Measurements from ENCODE around the gene NDRG3.
"Not testable (repeated sequence)": the region's sequence is repeated elsewhere in the genome, so short reads cannot be mapped to it uniquely, and the experiment has no call there.

NDRG3 gene

GRCh38 chr20:36644032-36644705, 101.7 kb downstream of the NDRG3 start:
- DNase-seq (ENCODE audit: low spot score) = peak; percentile 68

GRCh38 chr20:36642136-36642535, 103.8 kb downstream of the NDRG3 start:
- no peak for DNase-seq (ENCODE audit: low spot score)

GRCh38 chr20:36641506-36641843, 104.4 kb downstream of the NDRG3 start:
- no peak for DNase-seq (ENCODE audit: low spot score)

GRCh38 chr20:36638876-36639400, 107.0 kb downstream of the NDRG3 start:
- DNase-seq (ENCODE audit: low spot score) = not testable (repeated sequence)

GRCh38 chr20:36634342-36634741, 111.5 kb downstream of the NDRG3 start:
- DNase-seq (ENCODE audit: low spot score) = no peak

- DNase-seq (ENCODE audit: low spot score) = no peak
These were observed 112.6 kb downstream of the NDRG3 start for GRCh38 chr20:36633285-36633772.

- DNase-seq (ENCODE audit: low spot score) = no peak
These were observed 113.2 kb downstream of the NDRG3 start for GRCh38 chr20:36632487-36633284.

GRCh38 chr20:36632147-36632486, 113.8 kb downstream of the NDRG3 start:
- no peak for DNase-seq (ENCODE audit: low spot score)

- DNase-seq (ENCODE audit: low spot score) = no peak
These were observed 114.2 kb downstream of the NDRG3 start for GRCh38 chr20:36631646-36632045.

- DNase-seq (ENCODE audit: low spot score) = peak; percentile 62
These were observed 115.9 kb downstream of the NDRG3 start for GRCh38 chr20:36629719-36630681.

GRCh38 chr20:36628076-36628475, 117.8 kb downstream of the NDRG3 start:
- DNase-seq (ENCODE audit: low spot score) = peak; percentile 19

GRCh38 chr20:36624944-36625324, 121.0 kb downstream of the NDRG3 start:
- no peak for DNase-seq (ENCODE audit: low spot score)

- no peak for DNase-seq (ENCODE audit: low spot score)
These were observed 121.6 kb downstream of the NDRG3 start for GRCh38 chr20:36624068-36624943.

- DNase-seq (ENCODE audit: low spot score) = no peak
These were observed 122.4 kb downstream of the NDRG3 start for GRCh38 chr20:36623444-36623843.

- no peak for DNase-seq (ENCODE audit: low spot score)
These were observed 125.0 kb downstream of the NDRG3 start for GRCh38 chr20:36620917-36621316.

GRCh38 chr20:36614781-36615557, 130.9 kb downstream of the NDRG3 start:
- DNase-seq (ENCODE audit: low spot score) = no peak

- no peak for DNase-seq (ENCODE audit: low spot score)
These were observed 131.9 kb downstream of the NDRG3 start for GRCh38 chr20:36613974-36614373.

- DNase-seq (ENCODE audit: low spot score) = no peak
These were observed 134.3 kb downstream of the NDRG3 start for GRCh38 chr20:36611625-36612024.

GRCh38 chr20:36608388-36608728, 137.5 kb downstream of the NDRG3 start:
- DNase-seq (ENCODE audit: low spot score) = not testable (repeated sequence)

GRCh38 chr20:36607586-36608387, 138.1 kb downstream of the NDRG3 start:
- no peak for DNase-seq (ENCODE audit: low spot score)
